HuH-7 (cell line): ENCODE data around the gene KCNMA1.
A peak's percentile ranks its signal among the peaks of the same experiment; 100 is the strongest.

Experiments used
- DNase-seq: peaks from one replicate; pipeline ENCODE4 v3.0.0; 2011; ENCODE audit warnings: low spot score

Gene KCNMA1

DNA sequence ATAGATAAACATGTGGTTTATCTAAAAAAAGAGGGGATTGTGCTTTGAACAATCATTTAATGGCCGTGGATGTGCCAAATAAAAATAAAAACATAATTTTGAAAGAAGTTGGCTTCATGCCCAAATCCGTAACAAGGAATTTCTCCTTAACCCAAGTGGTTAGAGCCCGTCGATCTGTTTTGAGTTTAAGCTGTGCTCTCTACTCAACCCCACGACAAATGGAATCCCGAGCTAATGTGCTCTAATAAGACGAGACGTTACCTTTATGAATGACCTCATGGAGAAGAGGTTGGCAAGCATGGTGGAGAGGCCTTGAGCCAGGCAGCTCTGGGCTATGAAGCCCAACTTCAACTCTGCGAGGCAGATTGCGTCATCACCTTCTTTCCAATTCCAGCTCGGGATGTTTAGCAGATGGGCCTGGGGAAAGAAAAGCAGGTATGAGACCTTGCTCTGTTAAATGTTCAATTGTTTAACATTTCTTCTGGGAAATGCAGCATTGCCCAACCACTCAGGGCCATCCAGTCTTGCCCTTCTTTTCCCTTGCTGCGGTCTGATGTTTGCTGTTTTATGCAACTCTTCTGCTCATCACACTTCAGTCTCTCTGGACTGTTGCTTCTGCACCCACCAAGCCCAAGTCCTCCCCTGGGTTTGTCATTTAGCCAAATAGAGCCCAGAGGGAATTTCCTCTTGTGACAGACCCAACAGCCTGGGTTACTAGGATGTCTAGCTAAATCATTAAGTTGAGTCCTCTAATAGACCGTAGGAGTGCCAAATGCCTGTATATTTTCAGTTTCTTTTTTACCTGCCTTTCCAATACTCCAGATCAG lies 564.6 kb downstream of the KCNMA1 start:
- DNase-seq = no peak

DNA sequence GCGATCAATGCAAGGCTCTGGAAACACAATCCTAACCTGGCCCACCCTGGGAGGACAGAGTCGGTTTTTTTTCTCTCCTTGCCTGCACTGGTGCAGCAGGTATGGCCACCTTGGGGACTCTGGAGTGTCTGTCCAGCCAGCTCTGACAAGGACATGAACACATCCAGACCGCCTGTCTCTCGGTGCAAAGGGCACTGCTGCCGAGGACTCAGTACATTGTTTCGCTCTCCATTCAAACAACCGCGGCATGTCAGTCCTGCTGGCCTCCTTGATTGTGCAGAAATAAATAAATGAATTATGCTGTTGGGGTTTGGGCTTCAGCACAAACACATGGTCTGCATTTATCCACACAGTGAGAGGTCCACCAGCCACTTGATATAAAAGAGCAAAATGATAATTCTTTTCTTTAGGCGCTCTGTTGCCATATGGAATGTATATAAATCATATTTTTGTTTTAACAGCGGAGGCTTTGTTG lies 565.2 kb downstream of the KCNMA1 start:
- no peak for DNase-seq

DNA sequence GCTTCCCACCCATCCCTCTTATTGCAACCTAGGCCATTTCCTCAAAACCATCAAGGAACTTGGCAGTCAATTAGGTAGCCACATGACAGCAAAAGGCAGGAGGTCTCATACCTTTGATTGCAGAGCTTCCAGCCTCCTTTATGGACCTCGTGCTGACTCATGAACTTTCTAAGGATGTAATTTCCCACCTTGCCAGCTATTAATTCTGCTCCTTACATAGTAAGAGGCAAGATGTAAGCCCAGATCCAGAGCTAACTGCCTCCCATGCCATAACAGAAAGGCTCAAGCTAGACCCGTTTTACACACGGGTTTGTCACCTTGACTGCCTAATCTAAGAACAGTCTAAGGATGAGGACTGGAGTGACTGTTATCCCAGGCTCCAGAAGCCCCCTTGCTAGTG lies 565.7 kb downstream of the KCNMA1 start:
- no peak for DNase-seq

DNA sequence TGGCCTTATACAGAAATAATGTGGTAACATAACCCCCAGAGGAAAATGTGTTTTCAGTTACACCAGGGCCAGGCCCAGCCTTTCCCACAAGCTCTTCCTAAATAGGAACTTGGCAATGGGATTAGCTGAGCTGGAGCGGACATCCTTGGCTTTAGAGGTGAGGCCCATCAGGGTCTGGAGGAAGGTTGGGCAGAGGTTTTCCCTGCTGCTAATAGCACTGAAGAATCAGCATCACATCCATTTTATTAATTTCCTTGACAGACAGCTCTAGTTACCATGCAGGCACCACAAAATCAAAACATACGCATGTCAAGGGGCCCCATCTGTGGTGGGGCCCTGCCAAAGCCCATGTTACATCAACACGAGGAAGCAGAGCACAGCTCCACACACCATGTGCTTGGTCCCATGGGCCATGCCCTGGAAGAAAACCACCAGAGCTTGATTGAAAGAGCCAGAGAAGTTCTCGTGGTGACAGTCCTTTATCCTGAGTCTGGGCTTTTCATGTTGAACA lies 566.6 kb downstream of the KCNMA1 start:
- DNase-seq = no peak

DNA sequence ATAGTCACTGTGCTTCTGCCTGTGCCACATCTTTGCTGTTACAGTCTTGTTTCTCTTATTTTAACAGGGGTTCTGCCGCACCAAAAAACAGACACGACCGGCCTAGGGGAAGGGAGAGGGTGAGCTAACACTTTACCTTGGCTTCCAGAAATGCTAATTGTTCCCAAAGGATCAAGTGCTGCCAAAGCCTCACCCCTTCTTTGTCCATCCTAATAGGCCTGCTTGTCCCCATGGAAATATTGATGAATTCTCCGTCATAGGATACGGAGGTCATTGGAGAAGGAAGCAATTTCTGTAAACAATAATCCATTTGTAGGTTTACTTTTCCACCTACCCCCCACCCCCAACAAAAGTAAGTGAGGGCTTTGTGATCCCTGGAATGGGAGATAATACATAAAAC lies 567.3 kb downstream of the KCNMA1 start:
- no peak for DNase-seq

DNA sequence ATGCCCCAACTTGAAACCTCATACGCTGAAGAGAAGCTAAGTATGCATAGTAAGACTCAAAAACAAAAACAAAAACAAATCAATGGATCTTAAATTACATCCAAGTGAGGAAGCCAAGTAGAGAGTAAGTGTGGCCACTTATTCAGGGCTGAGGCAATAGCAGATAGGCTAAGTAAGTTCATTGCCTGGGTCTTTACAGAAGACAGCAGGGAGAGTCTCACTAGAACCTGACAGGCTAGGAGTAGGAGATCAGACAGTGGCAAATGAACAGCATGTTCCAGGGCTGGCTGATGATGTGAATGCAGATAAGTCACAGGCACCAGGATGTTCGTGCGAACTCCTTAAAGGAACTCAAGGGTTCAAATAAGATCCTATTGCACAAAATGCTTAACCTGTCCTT lies 568.6 kb downstream of the KCNMA1 start:
- no peak for DNase-seq

DNA sequence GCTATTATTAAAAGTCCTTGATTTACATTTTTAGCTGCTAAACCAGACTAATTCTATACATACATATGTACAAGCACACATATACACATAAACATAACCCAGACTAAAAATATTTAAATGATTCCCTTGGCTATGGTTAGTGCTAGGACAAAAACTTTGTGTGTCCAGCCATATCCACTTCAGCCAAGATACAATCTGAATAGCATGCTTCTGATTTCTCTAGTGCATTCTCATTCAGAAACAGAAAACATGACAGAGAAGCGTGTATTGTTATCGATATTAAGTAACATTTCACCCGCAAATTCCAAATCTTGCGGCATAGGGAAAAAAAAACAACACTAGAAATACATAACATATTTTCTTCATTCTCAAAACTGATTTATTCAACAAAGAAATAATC lies 569.3 kb downstream of the KCNMA1 start:
- no peak for DNase-seq

DNA sequence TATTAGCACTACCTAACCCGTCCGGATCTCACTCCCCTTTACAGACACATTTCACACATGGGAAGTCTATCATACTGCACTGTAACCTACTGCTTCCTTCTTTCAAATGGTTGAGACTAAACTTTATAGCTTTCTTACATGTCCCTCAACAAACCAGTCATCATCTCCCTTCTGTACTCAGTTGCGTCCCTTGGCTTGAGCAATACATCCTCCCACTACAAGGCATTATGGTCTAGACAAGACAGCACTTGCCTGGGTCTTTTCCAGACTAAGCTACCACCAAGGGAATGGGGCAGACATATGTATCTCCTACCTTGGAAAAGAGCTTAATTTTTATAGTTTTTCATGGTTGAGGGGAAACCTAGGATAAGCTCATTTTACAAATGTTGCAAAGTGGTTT lies 575.2 kb downstream of the KCNMA1 start:
- DNase-seq = no peak

DNA sequence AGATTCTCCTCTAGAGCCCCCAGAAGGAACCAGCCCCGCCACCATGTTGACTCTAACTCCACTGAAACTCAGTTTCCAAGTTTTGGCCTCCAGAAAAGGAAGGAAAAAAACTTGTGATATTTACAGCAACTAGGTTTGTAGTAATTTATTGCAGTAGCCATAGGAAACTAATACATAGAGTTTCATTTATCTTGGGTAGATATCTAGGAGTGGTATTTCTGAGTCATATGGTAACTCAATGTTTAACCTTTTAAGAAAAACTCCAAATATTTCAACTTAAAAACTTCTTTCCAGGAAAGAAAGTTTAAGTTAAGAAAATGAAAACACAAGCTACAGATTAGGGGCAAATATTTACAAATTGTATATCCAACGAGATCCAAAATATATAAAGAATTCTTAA lies 576.7 kb downstream of the KCNMA1 start:
- no peak for DNase-seq

DNA sequence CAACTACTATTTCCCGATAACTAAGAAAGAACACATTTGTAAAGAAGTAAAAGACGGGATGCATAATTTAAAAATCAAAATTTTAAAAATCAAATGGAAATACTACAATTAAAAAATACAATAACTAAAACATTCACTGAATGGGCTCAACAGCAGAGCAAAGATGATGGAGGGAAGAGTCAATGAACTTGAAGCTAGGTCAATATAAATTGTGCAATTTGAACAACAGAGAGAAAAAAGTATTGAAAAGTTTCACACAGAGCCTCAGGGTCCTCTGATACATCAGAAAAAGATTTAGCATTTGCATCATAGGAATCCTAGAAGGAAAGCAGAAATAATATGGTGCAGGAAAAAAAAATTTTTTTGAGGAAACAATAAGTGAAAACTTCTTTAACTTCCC lies 581.0 kb downstream of the KCNMA1 start:
- DNase-seq = no peak

DNA sequence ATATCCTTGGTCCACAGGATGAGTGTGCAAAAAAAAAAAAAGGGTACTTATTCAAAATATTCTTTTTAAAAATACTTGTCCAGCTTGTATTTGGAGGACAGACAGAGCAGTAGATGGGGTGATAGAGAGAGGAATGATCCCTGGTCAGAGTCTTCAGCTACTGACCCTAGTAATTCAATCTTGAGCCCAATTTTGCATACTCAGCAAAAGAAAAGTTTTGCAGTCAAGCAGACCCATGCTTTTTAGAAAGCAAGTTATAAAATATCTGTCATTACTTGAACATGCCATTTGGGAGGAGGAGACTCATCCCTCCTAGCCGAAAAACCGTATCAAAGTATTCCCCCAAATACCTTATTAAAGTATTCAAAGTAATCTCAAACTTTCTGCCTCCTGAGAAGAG lies 585.0 kb downstream of the KCNMA1 start:
- no peak for DNase-seq

DNA sequence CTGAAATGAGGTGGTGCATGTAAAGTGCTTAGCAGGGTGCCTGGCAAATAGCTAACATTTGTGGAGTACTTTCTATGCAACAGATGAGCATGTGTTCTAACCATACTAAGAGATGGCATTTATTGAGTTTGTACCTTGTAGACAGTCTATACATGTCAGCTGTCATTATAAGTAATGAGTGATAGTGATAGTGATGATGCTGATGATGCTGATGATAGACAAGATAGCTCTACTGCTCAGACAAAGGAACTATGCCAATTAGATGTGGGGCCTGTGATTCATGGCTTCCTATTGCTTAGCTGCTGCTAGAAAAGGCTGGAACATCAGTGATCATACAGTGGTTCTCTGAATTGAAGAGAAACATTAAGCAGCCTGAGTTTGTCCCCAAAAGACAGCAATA lies 585.8 kb downstream of the KCNMA1 start:
- no peak for DNase-seq

DNA sequence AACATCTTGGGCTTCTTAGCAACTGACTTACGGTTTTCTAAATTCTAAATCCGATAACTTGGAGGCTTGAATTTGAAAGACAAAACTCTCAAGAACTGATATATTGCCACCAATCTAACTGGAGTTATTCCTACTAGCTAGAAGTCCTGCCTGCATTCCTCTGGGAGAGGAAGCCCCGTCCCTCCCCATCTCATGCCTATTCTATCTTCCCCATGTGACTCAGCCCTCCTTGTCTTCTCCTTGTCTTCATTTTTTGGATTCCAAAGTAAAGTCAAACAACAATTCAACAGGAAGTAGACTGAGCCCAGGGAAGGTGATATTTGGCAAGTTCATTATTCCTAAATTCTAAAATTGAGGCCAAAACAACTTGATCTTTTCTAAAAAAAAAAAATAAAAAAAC lies 587.7 kb downstream of the KCNMA1 start:
- DNase-seq = no peak

DNA sequence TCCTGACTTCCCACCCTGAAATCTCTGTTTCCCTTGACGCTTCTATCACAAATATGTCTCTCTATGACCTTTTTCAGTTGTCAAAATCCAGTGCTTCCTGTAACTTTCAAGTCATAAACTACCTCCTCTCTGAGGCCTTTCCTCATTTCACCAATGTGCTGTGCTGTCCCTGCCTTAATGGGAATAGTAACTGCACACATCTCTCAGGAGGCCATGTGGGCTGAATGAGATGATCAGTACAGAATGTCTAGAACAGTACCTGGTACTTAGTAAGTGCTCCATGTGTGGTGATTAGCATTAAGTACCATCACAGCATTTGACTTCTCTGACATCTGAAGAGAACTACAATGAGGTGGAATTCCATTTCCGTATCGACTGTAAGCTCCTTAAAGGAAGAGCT lies 588.5 kb downstream of the KCNMA1 start:
- no peak for DNase-seq

DNA sequence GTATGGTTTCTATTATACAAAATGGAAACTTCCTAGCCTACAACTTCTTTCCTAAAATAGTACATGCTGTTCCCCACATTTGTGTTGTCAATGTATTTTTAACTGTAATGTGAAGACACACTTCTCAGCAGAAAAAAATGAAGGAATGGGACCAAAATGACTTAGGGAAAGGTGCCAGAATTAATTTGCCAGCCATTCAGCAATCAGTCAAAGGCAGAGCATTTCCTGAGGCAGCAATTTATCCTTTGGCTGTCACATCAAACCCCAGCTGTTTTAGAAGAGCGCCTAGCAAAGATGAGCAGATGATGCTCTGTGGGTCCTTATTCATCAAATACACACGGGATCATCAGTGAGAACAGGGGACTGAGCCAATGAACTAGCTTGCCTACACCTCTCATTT lies 592.5 kb downstream of the KCNMA1 start:
- DNase-seq = no peak

DNA sequence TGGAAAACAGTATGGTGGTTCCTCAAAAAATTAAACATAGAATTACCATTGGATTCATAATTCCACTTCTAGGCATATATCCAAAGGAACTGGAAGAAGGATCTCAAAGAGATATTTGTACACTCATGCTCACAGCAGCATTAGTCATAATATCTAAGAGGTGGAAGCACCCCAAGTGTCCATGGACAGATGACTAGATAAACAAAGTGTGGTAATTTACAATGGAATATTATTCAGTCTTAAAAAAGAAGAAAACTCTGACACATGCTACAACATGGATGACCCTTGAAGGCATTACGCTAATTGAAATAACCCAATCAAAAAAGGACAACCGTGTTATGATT lies 594.2 kb downstream of the KCNMA1 start:
- DNase-seq = no peak

DNA sequence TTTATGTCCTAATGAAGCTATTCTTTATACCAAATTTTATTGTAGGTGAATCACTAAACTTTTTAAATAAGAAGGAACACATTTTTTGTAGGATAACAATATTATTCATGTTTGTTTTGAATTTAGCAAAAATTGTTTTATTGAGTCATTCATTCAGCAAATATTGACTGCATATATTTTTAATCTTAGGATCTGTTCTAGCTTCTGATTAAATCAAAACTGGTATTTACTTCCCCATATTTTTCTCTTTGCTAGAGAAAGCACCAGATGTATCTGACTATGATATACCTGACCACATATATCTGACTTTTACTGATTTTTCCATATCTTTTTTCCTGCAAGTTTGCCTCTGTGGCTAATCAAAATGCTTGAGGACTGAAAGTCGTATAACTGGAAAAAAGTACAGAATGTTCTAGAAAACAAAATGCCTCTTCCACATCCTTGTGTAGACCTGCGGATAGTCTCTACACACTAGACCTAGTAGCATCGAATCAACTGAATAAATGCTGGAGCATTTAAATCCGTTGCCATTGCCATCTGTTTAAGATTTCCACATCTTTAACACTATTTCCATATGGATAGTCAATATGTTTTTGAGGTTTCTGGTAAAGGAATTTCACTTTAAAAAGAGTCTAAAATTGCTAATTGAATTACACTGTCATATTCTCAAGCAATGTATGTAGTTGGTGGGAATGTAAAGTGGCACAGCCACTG lies 594.7 kb downstream of the KCNMA1 start:
- DNase-seq = no peak

DNA sequence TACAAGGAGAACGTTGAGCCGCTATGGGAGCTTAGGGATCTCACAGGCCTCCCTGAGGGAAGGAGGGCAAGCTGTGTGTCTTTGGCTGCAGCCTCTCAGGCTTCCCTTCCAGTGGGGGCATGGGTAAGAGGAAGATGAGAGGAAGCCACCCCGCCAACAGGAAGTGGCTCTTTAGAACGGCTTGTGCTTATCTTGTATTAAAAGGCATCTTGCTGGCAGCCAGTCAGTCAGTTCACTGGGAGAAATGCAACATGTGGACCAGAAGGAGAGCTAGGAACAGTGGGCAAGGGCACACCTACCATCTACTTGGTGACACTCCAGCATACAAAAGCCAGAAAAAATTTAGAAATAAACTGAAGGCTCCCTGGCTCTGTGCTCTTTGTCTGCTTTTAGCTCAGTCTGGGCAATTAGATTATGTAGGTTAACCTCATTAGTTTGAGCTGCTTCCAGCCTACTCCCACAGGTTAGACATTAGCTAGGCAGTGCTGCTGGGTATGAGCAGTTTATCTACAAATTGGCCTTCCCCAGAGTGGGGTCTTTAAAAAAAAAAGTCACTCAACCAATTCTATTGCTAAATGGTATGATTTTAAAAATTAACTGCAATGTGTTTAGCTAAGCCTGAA lies 595.9 kb downstream of the KCNMA1 start:
- DNase-seq = no peak

DNA sequence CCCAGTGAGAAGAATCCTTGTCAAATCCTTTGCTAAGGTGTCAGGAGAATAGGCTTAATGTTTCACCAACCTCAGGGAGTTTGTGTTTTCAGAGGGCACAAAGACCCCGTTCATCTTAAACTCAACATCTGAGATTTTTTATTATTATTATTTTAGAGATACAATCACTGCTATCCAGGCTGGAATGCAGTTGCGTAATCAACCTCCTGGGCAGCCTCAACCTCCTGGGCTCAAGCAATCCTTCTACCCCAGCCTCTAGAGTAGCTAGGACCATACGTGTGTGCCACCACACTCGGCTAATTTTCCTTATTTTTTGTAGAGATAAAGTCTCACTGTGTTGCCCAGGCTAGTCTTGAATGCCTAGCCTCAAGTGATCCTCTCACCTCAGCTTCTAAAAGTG lies 599.2 kb downstream of the KCNMA1 start:
- DNase-seq = no peak

DNA sequence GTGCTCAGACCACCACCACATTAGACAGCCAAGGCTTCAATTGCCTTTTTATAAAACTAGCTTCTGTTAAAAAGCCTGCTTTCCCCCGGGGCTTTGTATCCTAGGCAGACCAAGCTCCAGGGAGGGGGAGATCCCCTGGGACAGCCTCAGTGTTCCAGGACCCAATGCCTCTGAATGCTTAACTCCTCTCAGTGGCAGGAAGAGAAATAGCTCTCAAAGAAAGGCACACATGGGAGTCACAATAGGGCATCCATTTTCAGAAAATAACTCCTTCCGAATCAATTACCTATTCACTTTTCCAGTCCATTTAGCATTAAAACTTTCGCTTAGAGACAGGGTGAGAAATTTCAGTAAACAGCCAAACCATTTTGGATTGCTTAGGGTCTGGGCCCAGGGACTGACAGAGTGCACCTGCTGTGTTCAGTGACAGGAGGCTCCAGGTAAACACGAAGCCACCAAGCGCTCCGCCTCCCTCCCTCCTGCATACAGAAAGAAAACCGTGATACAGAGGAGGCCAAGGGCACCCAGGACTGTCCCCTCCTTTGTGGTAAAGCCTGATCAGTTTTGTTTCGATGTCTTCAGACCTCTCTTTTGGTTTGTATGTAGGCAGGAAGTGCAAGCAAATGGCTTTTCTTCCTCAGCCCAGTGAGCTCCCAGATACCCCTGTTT lies 599.7 kb downstream of the KCNMA1 start:
- DNase-seq = no peak

DNA sequence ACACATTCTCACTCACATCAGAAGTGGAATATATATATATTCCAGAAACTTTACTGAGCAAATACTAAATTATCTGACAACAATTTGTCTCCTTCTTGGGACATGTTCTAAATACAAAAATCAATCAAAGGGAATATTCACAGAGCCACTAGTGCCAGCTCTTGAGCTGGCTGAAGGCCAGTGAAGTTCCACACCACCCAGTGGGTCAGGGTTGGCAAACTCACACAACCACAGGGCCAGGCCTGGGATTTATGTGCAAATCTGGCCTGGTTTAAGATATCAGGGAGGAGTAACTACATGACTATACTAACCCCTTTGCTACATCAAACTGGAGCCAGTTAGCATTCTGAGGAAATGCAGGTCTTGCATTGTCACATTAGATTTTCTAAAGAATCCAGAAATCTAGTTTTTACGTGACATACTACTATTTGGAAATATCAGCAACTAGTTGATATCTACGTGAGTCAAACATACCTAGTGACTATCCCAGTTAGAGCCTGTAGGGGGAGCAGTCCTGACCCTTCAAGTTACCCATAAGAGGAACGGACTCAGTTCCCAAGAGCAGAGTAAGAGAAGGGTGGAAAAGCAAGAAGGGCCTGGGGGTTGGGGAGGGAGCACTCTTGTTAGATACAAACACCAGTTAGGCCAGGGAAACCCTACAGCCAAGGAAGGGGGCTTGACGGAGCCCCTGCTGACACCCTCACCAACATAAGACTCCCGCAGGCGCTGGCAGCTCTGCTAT lies 600.4 kb downstream of the KCNMA1 start:
- DNase-seq = peak; percentile 8

DNA sequence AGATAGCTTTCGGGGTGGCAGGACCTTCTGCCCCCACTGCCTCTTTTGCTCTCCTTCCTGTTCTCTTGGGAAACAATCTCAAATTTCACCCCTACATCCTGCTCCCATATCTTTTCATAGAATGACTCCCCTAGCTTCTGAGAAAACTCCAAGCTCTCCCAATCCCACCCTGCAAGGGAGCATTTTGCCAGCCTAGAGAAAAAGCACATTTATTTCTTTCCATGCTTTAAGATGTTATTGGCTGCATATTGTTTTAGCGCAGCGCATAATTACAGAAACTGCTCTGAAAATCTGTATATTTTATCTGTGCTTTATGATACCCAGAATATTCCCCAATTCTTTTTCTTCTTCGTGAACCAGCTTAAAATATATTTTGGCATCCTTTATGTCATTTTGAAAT lies 601.3 kb downstream of the KCNMA1 start:
- DNase-seq = no peak
